PC-9 (cell line): Measurements from ENCODE around the gene BCL2A1. TPM values are rescaled to one million over a fixed set of nuclear protein-coding genes. Genes with fewer than 3 reads are reported as not detected.
"Not testable (repeated sequence)": the region's sequence is repeated elsewhere in the genome, so short reads cannot be mapped to it uniquely, and the experiment has no call there.

Experiments used
- BruUV-seq: library from RNA; stranded (reverse); fragments of 400-500 nt; replicated peaks from 2 replicates; lab custom pipeline; 2021; lab: Mats Ljungman, UMichigan
- CTCF ChIA-PET: fragments of 300-600 bp; sonication (Branson Sonifier 250); formaldehyde crosslinking; loops from one replicate; lab custom pipeline; 2022; ENCODE audit warnings: antibody characterized with exemption; lab: Charles Lee
- POLR2A ChIA-PET: fragments of 300-600 bp; sonication (Branson Sonifier 250); formaldehyde crosslinking; loops from one replicate; lab custom pipeline; 2022; ENCODE audit warnings: antibody characterized with exemption; ENCODE audit not compliant: unreplicated experiment; lab: Charles Lee
- DNase-seq, 2 experiments: peaks; one replicate each; pipeline versions ENCODE4 v3.0.0 to v3.0.0-alpha.2; 2015 to 2022; ENCODE audit warnings: mixed read lengths in 1 of 2
- H2AFZ ChIP-seq: fragments of 200-600 bp; sonication (generic); 2 replicates; pipeline ENCODE4 v1.8.1; 2017; ENCODE audit warnings: antibody characterized with exemption
- H3F3A ChIP-seq: fragments of 200-600 bp; sonication (generic); 2 replicates; pipeline ENCODE4 v1.8.1; 2017; ENCODE audit warnings: antibody characterized with exemption, mild to moderate bottlenecking, low read depth; ENCODE audit not compliant: insufficient read depth
- H3K27ac ChIP-seq: fragments of 200-600 bp; sonication (generic); 2 replicates; pipeline ENCODE4 v1.6.1; 2016; ENCODE audit warnings: mixed run types
- H3K27me3 ChIP-seq: fragments of 200-600 bp; sonication (generic); 2 replicates; pipeline ENCODE4 v1.6.1; 2016; ENCODE audit warnings: low read depth, mixed run types; ENCODE audit not compliant: insufficient read depth
- H3K36me3 ChIP-seq: fragments of 200-600 bp; sonication (generic); 2 replicates; pipeline ENCODE4 v1.6.1; 2016; ENCODE audit warnings: low read depth, mixed run types
- H3K4me1 ChIP-seq: fragments of 200-600 bp; sonication (generic); replicated peaks from 2 replicates; pipeline ENCODE4 v1.6.1; 2016; ENCODE audit warnings: mixed run types; ENCODE audit not compliant: insufficient read depth
- H3K4me2 ChIP-seq: fragments of 200-600 bp; sonication (generic); 2 replicates; pipeline ENCODE4 v1.6.1; 2017; ENCODE audit warnings: mixed run types
- H3K4me3 ChIP-seq: fragments of 200-600 bp; sonication (generic); 2 replicates; pipeline ENCODE4 v1.6.1; 2016; ENCODE audit warnings: mixed run types
- H3K79me2 ChIP-seq: fragments of 200-600 bp; sonication (generic); 2 replicates; pipeline ENCODE4 v1.6.1; 2017; ENCODE audit warnings: low read depth, mixed run types
- H3K9me2 ChIP-seq: fragments of 200-600 bp; sonication (generic); 2 replicates; pipeline ENCODE4 v1.8.1; 2017; ENCODE audit warnings: mild to moderate bottlenecking; ENCODE audit not compliant: insufficient read depth
- H3K9me3 ChIP-seq: fragments of 200-600 bp; sonication (generic); 2 replicates; pipeline ENCODE4 v1.8.1; 2016; ENCODE audit warnings: low read depth; ENCODE audit not compliant: insufficient read depth
- H4K20me1 ChIP-seq: fragments of 200-600 bp; sonication (generic); 2 replicates; pipeline ENCODE4 v1.8.1; 2017; ENCODE audit not compliant: insufficient read depth
- CTCF ChIP-seq: fragments of 200-600 bp; sonication (generic); conservative IDR thresholded peaks from 2 replicates; pipeline ENCODE4 v1.6.1; 2017; ENCODE audit warnings: mixed run types, antibody characterized with exemption, mild to moderate bottlenecking, moderate library complexity
- EZH2 ChIP-seq: fragments of 200-600 bp; sonication (generic); IDR thresholded peaks from 2 replicates; pipeline ENCODE4 v1.8.0; 2017; ENCODE audit warnings: antibody characterized with exemption, low read depth
- intact Hi-C: fragments of 100-400 bp; cut with micrococcal nuclease; formaldehyde crosslinking; loops from one replicate; pipeline ENCODE4 v1.10.0; 2022; ENCODE audit not compliant: unreplicated experiment
- total RNA-seq: library from RNA; stranded (reverse); gene quantifications from 2 replicates; pipeline ENCODE4 v1.2.3, GENCODE V29; 2021

BCL2A1 gene
- total RNA-seq, 1 experiment from 2014 or later: not detected

GRCh38 chr15:79918278-79918677, 52.7 kb downstream of the BCL2A1 start:
- no peaks in the 10 kb centered on the region for H3K4me1 ChIP-seq
- POLR2A ChIA-PET: no interaction called here

GRCh38 chr15:79916502-79917132, 54.4 kb downstream of the BCL2A1 start:
- no peaks in the 10 kb centered on the region for H3K4me1 ChIP-seq
- no peak overlapping the region for H3K27ac ChIP-seq
- peaks cover 4% of the 10 kb centered on the region; the same call in 1 of the 2 replicates for H3F3A ChIP-seq
- peaks cover 53% of the 10 kb centered on the region for H3K9me3 ChIP-seq
- no peak for DNase-seq
- H3K9me2 ChIP-seq: no peaks in the 10 kb centered on the region
- ChIA-PET CTCF (no interaction called here), POLR2A (no interaction called here)
- BruUV-seq: no TSS peak
- H2AFZ ChIP-seq: no peak overlapping the region
- TF ChIP-seq CTCF: no peak
- TF ChIP-seq EZH2: no peak
- intact Hi-C loops: no loop called here
- H4K20me1 ChIP-seq: no peaks in the 10 kb centered on the region
- no peak overlapping the region for H3K4me2 ChIP-seq
- no peak overlapping the region for H3K4me3 ChIP-seq
- H3K27me3 ChIP-seq: no peaks in the 10 kb centered on the region
- H3K79me2 ChIP-seq: peaks cover 10% of the 10 kb centered on the region
- peaks cover 33% of the 10 kb centered on the region for H3K36me3 ChIP-seq

More at GRCh38 chr15:79918278-79918677, 52.7 kb downstream of the BCL2A1 start:
- H3K79me2 ChIP-seq: peaks cover 26% of the 10 kb centered on the region
- no peak overlapping the region for H3K4me3 ChIP-seq
- peaks cover 33% of the 10 kb centered on the region for H3K36me3 ChIP-seq
- CTCF ChIA-PET: no interaction called here
- H2AFZ ChIP-seq: no peak overlapping the region
- H3F3A ChIP-seq: peaks cover 6% of the 10 kb centered on the region
- no peak overlapping the region for H3K4me2 ChIP-seq
- TF ChIP-seq CTCF (no peak), EZH2 (no peak)
- intact Hi-C loops: no loop called here
- H3K9me2 ChIP-seq: no peaks in the 10 kb centered on the region
- no peak for DNase-seq
- H4K20me1 ChIP-seq: no peaks in the 10 kb centered on the region
- no peaks in the 10 kb centered on the region for H3K27me3 ChIP-seq
- H3K27ac ChIP-seq: no peak overlapping the region
- peaks cover 50% of the 10 kb centered on the region for H3K9me3 ChIP-seq
- no TSS peak for BruUV-seq

GRCh38 chr15:79915776-79916501, 55.1 kb downstream of the BCL2A1 start:
- POLR2A ChIA-PET, DNase-seq, H3K79me2 ChIP-seq, H3K4me3 ChIP-seq, CTCF ChIA-PET, H3K27me3 ChIP-seq, H2AFZ ChIP-seq, intact Hi-C loops, H3K9me2 ChIP-seq, H3K27ac ChIP-seq, BruUV-seq, H4K20me1 ChIP-seq, H3K4me2 ChIP-seq, H3F3A ChIP-seq, H3K4me1 ChIP-seq: not testable (repeated sequence)
- Histone ChIP-seq H3K9me3 (peaks cover 52% of the 10 kb centered on the region), H3K36me3 (peaks cover 28% of the 10 kb centered on the region)
